Suprapubic skin (tissue), 4 donors: Measurements from ENCODE around the gene ABCD3. TPM values are rescaled to one million over a fixed set of nuclear protein-coding genes. Genes with fewer than 3 reads are reported as not detected.

Experiments
- DNase-seq, 2 donors: peaks; one replicate each; pipeline ENCODE4 v3.0.0-alpha.2; 2019; ENCODE audit warnings: low spot score in 2 of 2
- H3K27ac ChIP-seq: fragments of 200-600 bp; sonication (generic); one replicate; pipeline ENCODE4 v1.5.1; 2019
- H3K27me3 ChIP-seq: fragments of 200-600 bp; sonication (generic); one replicate; pipeline ENCODE4 v1.5.1; 2019
- H3K36me3 ChIP-seq: fragments of 200-600 bp; sonication (generic); one replicate; pipeline ENCODE4 v1.5.1; 2019
- H3K4me1 ChIP-seq: fragments of 200-600 bp; sonication (generic); one replicate; pipeline ENCODE4 v1.5.1; 2019
- H3K4me3 ChIP-seq: fragments of 200-600 bp; sonication (generic); one replicate; pipeline ENCODE4 v1.5.1; 2019; ENCODE audit warnings: mild to moderate bottlenecking
- H3K9me3 ChIP-seq: fragments of 200-600 bp; sonication (generic); one replicate; pipeline ENCODE4 v1.5.1; 2019
- EP300 ChIP-seq: sonication (generic); formaldehyde crosslinking; IDR thresholded peaks from one replicate; pipeline ENCODE4 v1.6.1; 2017; ENCODE audit warnings: antibody characterized with exemption
- POLR2A ChIP-seq, 2 donors: fragments of 450-650 bp; IDR thresholded peaks; one replicate each; pipeline ENCODE4 v1.6.1; 2017; ENCODE audit warnings: antibody characterized with exemption in 2 of 2, mild to moderate bottlenecking in 2 of 2, moderate library complexity in 2 of 2
- POLR2AphosphoS5 ChIP-seq, 3 donors: sonication (generic); formaldehyde crosslinking; IDR thresholded peaks; one replicate each; pipeline ENCODE4 v1.6.1; 2017; ENCODE audit warnings: antibody characterized with exemption in 3 of 3
- WGBS: methylation state at CpG from one replicate; pipeline ENCODE4 v1.1.5; 2018; 5-methylcytosine and 5-hydroxymethylcytosine counted together
- total RNA-seq, 4 donors: library from RNA; depleted of rRNA; stranded (reverse); fragments of >200 nt; gene quantifications; one replicate each; pipeline ENCODE4 v1.1.0, GENCODE V29; 2016
- TF ChIP-seq, protein P1 (sequence below), 2 donors: fragments of 200-600 bp in 1 of 2; fragments of 450-650 bp in 1 of 2; sonication (generic) in 1 of 2; IDR thresholded peaks; one replicate each; pipeline ENCODE4 v1.5.1; 2016 to 2019; ENCODE audit warnings: antibody characterized with exemption in 2 of 2, mild to moderate bottlenecking in 1 of 2, moderate library complexity in 1 of 2

ABCD3 gene
- total RNA-seq, 4 donors from 2014 or later, result 27.6 to 46.5 (median 39.8) TPM

DNA sequence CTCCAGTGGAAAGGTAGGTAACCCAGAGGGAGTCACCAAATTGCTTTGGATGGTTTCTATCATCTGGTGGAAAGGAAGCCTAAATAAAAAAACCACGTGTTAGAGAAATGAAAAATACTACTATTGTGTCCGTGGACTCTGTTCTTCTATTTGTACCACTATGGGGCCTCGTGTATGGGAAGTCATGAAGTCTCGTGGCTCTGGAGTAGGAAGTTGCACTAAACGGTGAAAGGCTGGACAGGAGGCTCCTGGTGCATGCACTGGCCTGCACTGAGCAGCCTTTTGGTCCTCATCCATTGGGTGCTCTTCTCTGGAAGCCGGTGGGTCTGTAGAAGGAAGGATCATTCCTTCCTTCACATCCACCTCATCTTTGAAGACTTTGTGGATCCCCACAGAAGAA, 106.3 kb downstream of the ABCD3 start:
- WGBS, result 81% methylated on average over 6 of the region's 6 CpGs
- H3K9me3 ChIP-seq, result no peaks in the 10 kb centered on the region
- H3K4me1 ChIP-seq, result peaks cover 12% of the 10 kb centered on the region

DNA sequence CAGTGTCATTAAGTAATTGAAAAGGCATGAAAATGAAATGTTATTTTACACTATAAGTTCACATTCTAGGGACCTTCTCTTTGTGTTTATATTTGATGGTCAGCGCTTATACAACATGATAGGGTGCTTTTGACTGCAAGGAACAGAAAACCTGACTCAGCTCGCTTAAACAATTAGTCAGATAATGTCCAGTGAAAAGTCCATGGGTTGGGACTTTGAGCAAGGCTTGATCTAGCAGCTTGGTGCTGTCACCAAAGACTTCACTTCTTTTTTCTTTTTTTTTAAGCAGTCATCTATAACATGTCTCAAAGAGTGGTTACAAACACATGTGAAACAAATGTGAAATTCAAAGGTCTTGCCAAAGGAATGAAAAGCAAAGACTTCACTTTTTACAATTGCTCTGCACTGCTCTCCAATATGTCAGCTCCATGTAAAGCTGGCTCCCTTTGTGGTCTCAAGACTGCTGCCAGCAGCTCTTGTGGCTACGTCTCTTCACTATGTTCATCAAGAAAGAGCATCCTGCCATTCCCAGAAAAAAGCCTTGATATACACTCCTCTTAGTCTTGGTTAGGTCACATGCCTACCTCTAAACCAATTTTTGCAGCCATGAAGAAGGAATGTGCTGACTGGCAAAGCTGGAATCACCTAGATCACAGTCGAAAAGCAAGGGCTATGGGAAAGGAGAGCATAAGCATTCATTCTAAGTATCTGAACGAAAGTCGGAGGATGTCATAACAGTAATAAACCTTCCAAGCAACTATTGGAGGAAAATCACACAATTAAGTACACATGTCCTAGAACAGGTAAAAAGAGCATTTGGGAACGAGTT, 108.2 kb downstream of the ABCD3 start:
- Histone ChIP-seq H3K4me1 (peaks cover 12% of the 10 kb centered on the region), H3K9me3 (no peaks in the 10 kb centered on the region), H3K36me3 (no peaks in the 10 kb centered on the region), H3K27me3 (no peaks in the 10 kb centered on the region), H3K4me3 (no peak overlapping the region), H3K27ac (no peak overlapping the region)
- no peak for DNase-seq
- no peak for TF ChIP-seq POLR2A (IDR thresholded peaks at IDR 0.05)
- TF ChIP-seq, protein P1, sequence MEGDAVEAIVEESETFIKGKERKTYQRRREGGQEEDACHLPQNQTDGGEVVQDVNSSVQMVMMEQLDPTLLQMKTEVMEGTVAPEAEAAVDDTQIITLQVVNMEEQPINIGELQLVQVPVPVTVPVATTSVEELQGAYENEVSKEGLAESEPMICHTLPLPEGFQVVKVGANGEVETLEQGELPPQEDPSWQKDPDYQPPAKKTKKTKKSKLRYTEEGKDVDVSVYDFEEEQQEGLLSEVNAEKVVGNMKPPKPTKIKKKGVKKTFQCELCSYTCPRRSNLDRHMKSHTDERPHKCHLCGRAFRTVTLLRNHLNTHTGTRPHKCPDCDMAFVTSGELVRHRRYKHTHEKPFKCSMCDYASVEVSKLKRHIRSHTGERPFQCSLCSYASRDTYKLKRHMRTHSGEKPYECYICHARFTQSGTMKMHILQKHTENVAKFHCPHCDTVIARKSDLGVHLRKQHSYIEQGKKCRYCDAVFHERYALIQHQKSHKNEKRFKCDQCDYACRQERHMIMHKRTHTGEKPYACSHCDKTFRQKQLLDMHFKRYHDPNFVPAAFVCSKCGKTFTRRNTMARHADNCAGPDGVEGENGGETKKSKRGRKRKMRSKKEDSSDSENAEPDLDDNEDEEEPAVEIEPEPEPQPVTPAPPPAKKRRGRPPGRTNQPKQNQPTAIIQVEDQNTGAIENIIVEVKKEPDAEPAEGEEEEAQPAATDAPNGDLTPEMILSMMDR (IDR thresholded peaks at IDR 0.05), result no peak
- no peak for TF ChIP-seq POLR2AphosphoS5 (IDR thresholded peaks at IDR 0.05)
- no peak for TF ChIP-seq EP300
- WGBS, result 81% methylated on average over 7 of the region's 7 CpGs

More for the DNA sequence above, 106.3 kb downstream of the ABCD3 start:
- no peak overlapping the region for H3K27ac ChIP-seq
- no peak for DNase-seq
- no peak for TF ChIP-seq POLR2AphosphoS5 (IDR thresholded peaks at IDR 0.05)
- TF ChIP-seq POLR2A (IDR thresholded peaks at IDR 0.05), result no peak
- TF ChIP-seq, protein P1 (IDR thresholded peaks at IDR 0.05), result no peak
- no peak for TF ChIP-seq EP300
- H3K36me3 ChIP-seq, result peaks cover 3% of the 10 kb centered on the region
- no peak overlapping the region for H3K4me3 ChIP-seq
- H3K27me3 ChIP-seq, result no peaks in the 10 kb centered on the region

DNA sequence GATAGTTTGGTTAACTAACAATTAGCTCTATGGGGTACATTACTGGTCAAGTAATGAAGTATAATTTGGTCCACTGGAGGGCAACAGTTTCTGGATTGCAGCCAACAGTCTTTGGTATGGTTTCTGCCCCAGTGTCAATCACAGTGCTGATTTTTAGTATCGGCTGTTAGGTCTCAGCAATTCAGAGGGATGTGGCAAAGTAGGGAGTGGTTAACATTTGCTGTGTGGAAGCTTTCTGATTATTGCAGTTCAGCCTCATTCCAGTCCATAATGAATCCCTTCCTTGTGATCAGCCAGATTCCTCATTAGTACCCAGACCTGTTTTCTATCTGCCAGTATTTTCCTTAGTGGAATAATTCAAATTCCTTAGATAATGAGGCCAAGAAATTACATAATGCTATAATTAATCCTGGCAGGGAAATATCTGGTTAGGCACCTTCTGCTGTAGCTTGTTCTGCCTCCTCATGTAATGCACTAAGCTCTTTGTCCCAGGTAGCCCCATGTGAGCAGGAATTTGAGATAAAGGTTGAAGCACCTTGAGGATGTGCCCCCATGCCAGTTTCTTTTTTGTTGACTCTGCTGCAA, 109.3 kb downstream of the ABCD3 start:
- Histone ChIP-seq H3K9me3 (no peaks in the 10 kb centered on the region), H3K27me3 (no peaks in the 10 kb centered on the region), H3K4me3 (no peak overlapping the region), H3K36me3 (no peaks in the 10 kb centered on the region), H3K27ac (no peak overlapping the region), H3K4me1 (peaks cover 12% of the 10 kb centered on the region)
- WGBS, result 6% methylated on average over 1 of the region's 1 CpG
- no peak for DNase-seq
- no peak for TF ChIP-seq POLR2A (IDR thresholded peaks at IDR 0.05)
- no peak for TF ChIP-seq EP300
- TF ChIP-seq POLR2AphosphoS5 (IDR thresholded peaks at IDR 0.05), result no peak
- TF ChIP-seq, protein P1 (IDR thresholded peaks at IDR 0.05), result no peak

DNA sequence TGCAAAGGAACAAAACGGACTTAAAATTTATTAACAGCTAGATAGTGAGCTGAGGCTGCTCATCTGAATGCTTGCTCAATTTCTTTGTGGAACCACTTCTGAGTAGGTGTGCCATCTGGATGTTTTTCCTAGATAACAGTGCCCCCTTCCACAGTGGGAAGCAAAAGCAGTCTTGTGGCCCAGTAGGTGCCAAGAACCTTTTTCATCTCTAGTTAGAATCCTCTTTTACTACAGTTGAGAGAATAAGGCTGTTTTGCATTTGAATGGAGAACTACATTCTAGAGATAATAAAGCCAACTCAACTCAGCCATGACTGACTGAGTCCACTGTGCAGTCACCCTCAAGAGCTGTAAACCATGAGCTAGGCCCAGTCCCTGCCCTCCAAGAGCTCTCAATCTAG, 110.1 kb downstream of the ABCD3 start:
- no peak overlapping the region for H3K27ac ChIP-seq

More for the DNA sequence above, 110.1 kb downstream of the ABCD3 start:
- peaks cover 12% of the 10 kb centered on the region for H3K4me1 ChIP-seq
- TF ChIP-seq POLR2A (IDR thresholded peaks at IDR 0.05) (no peak), POLR2AphosphoS5 (IDR thresholded peaks at IDR 0.05) (no peak), EP300 (no peak)
- TF ChIP-seq, protein P1 (IDR thresholded peaks at IDR 0.05), result no peak
- WGBS, result 60% methylated on average over 1 of the region's 1 CpG
- no peak for DNase-seq
- no peak overlapping the region for H3K4me3 ChIP-seq
- no peaks in the 10 kb centered on the region for H3K27me3 ChIP-seq
- H3K9me3 ChIP-seq, result no peaks in the 10 kb centered on the region
- H3K36me3 ChIP-seq, result no peaks in the 10 kb centered on the region
